Ovary (tissue), 9 donors: ENCODE results near the gene CST6. TPM values are rescaled to one million over a fixed set of nuclear protein-coding genes. Genes with fewer than 3 reads are reported as not detected.

ENCODE experiments used
- DNase-seq, 5 donors: peaks; one replicate each; pipeline ENCODE4 v3.0.0-alpha.2; 2019 to 2020
- H3K27ac ChIP-seq, 2 donors: fragments of 200-600 bp; one replicate each; pipeline versions ENCODE4 v1.5.1 to v1.8.0; 2019 to 2022
- H3K27me3 ChIP-seq: fragments of 200-600 bp; one replicate; pipeline ENCODE4 v1.8.0; 2022
- H3K36me3 ChIP-seq: fragments of 200-600 bp; sonication (generic); one replicate; pipeline ENCODE4 v1.5.1; 2019
- H3K4me1 ChIP-seq: one replicate; pipeline ENCODE4 v1.8.1; 2013; ENCODE audit warnings: mild to moderate bottlenecking, moderate library complexity; ENCODE audit not compliant: insufficient read depth
- H3K4me3 ChIP-seq: fragments of 200-600 bp; sonication (generic); one replicate; pipeline ENCODE4 v1.5.1; 2017
- H3K9me3 ChIP-seq, 2 donors: fragments of 200-600 bp in 1 of 2; sonication (generic) in 1 of 2; one replicate each; pipeline versions ENCODE4 v1.5.1 to v1.8.1; 2013 to 2019; ENCODE audit warnings: mild to moderate bottlenecking in 1 of 2, moderate library complexity in 1 of 2
- CTCF ChIP-seq, 3 donors: fragments of 450-650 bp in 2 of 3; fragments of 200-600 bp in 1 of 3; IDR thresholded peaks; one replicate each; pipeline versions ENCODE4 v1.5.1 to v1.8.0; 2016 to 2022; ENCODE audit warnings: antibody characterized with exemption in 3 of 3, mild to moderate bottlenecking in 1 of 3
- EP300 ChIP-seq: sonication (generic); formaldehyde crosslinking; IDR thresholded peaks from one replicate; pipeline ENCODE4 v1.6.1; 2017; ENCODE audit warnings: antibody characterized with exemption
- POLR2A ChIP-seq: fragments of 450-650 bp; IDR thresholded peaks from one replicate; pipeline ENCODE4 v1.6.1; 2017; ENCODE audit warnings: antibody characterized with exemption, mild to moderate bottlenecking, moderate library complexity
- WGBS, 3 donors: extraction: QIAGEN DNeasy Blood & Tissue Kit in 1 of 3; methylation state at CpG; one replicate each; pipeline versions ENCODE4 v1.1.5 to v1.1.7; 2013 to 2017; 5-methylcytosine and 5-hydroxymethylcytosine counted together
- intact Hi-C, 4 donors: fragments of 100-400 bp; cut with DNase I; formaldehyde crosslinking; loops; one replicate each; pipeline versions ENCODE4 v1.11.0 to v1.15.1; 2022 to 2023
- polyA plus RNA-seq, 2 donors: library from polyadenylated mRNA; stranded (reverse); fragments of 200-250 nt in 1 of 2; fragments of 350-450 nt in 1 of 2; fragmentation: Illumina TruSeq in 1 of 2; extraction: RNeasy Lipid Tissue Mini Kit (QIAGEN cat#74804) in 1 of 2; gene quantifications; one replicate each; pipeline ENCODE4 v1.2.3, GENCODE V29; 2013 to 2014
- total RNA-seq, 7 donors: library from RNA; depleted of rRNA in 2 of 7; stranded (reverse); fragments of >200 nt in 2 of 7; fragmentation: NEBNext Ultra II Directional in 3 of 7; extraction: Animal tissue kit (Norgen Biotek cat#: 25700) in 3 of 7; gene quantifications; one replicate each; pipeline versions ENCODE4 v1.1.0 to v1.2.4, GENCODE V29; 2016 to 2023
- donor health status: DM: no; HTN: no; CAD: no; lungs with moderate emphysema.
- donor health status: DM: no; HTN: no; CAD: no.
- donor health status: Bipolar disorder and iron deficiency.
- donor health status: DM: yes; HTN: yes; CAD: no.
- donor health status: DM: no; HTN: no; CAD: no.
- donor health status: DM: yes; HTN: yes; CAD: no.

Gene CST6
- total and polyA plus RNA-seq, 9 donors = 0.30 to 25.4 (median 0.66) TPM; not detected in 3

GRCh38 chr11:65981101-65981740 is 30.6 kb upstream of the CST6 start:
- intact Hi-C loops = loop anchor here in 2 of 4 donors (5.0 to 10.0 kb wide), 2 partner anchors 99 to 266 kb away; partner anchors contain the start of gene KAT5 (in 1 of the 2)
- no peak for DNase-seq
- 64 to 77% (median 67%) methylated on average over 12 of the region's 12 CpGs for WGBS, 3 donors
- Histone ChIP-seq H3K36me3 (no peaks in the 10 kb centered on the region), H3K27ac (no peak overlapping the region), H3K27me3 (no peaks in the 10 kb centered on the region), H3K4me1 (no peaks in the 10 kb centered on the region), H3K4me3 (no peak overlapping the region), H3K9me3 (no peaks in the 10 kb centered on the region)
- no peak for TF ChIP-seq POLR2A
- TF ChIP-seq EP300 = no peak
- TF ChIP-seq CTCF (IDR thresholded peaks at IDR 0.05) = no peak

GRCh38 chr11:65981972-65982823 is 29.6 kb upstream of the CST6 start:
- no peak overlapping the region for H3K4me3 ChIP-seq
- H3K27me3 ChIP-seq = no peaks in the 10 kb centered on the region
- no peaks in the 10 kb centered on the region for H3K36me3 ChIP-seq
- no peak overlapping the region for H3K27ac ChIP-seq
- H3K9me3 ChIP-seq = no peaks in the 10 kb centered on the region
- 67 to 71% (median 69%) methylated on average over 15 to 16 of the region's 16 CpGs for WGBS, 3 donors
- no peaks in the 10 kb centered on the region for H3K4me1 ChIP-seq
- TF ChIP-seq EP300 (no peak), POLR2A (no peak), CTCF (IDR thresholded peaks at IDR 0.05) (no peak)
- no peak for DNase-seq
- intact Hi-C loops = loop anchor here in 2 of 4 donors (5.0 to 10.0 kb wide), 2 partner anchors 100 to 267 kb away; partner anchors contain the start of gene KAT5 (in 1 of the 2)

GRCh38 chr11:65982824-65983588 is 28.8 kb upstream of the CST6 start:
- TF ChIP-seq POLR2A (no peak), CTCF (IDR thresholded peaks at IDR 0.05) (no peak), EP300 (no peak)
- H3K36me3 ChIP-seq = no peaks in the 10 kb centered on the region
- intact Hi-C loops = loop anchor here in 2 of 4 donors (5.0 to 10.0 kb wide), 2 partner anchors 101 to 268 kb away; partner anchors contain the start of gene KAT5 (in 1 of the 2)
- 54 to 75% (median 55%) methylated on average over 21 to 22 of the region's 22 CpGs for WGBS, 3 donors
- H3K27ac ChIP-seq = no peak overlapping the region
- H3K27me3 ChIP-seq = no peaks in the 10 kb centered on the region
- DNase-seq = no peak
- H3K9me3 ChIP-seq = no peaks in the 10 kb centered on the region
- no peaks in the 10 kb centered on the region for H3K4me1 ChIP-seq
- no peak overlapping the region for H3K4me3 ChIP-seq

- Histone ChIP-seq H3K4me1 (no peaks in the 10 kb centered on the region), H3K27me3 (no peaks in the 10 kb centered on the region), H3K4me3 (no peak overlapping the region), H3K27ac (no peak overlapping the region), H3K36me3 (no peaks in the 10 kb centered on the region), H3K9me3 (no peaks in the 10 kb centered on the region)
- intact Hi-C loops = loop anchor here in 2 of 4 donors (5.0 to 10.0 kb wide), 2 partner anchors 101 to 269 kb away; partner anchors contain the start of gene KAT5 (in 1 of the 2)
- no peak for DNase-seq
- 63 to 84% (median 65%) methylated on average over 5 of the region's 5 CpGs for WGBS, 3 donors
- no peak for TF ChIP-seq CTCF (IDR thresholded peaks at IDR 0.05)
- TF ChIP-seq EP300 = no peak
- TF ChIP-seq POLR2A = no peak
Observed at GRCh38 chr11:65983589-65983987, 28.2 kb upstream of the CST6 start.
